Activated CD4-positive, alpha-beta T cell treated with anti-CD3 and anti-CD28 coated beads, Interleukin-2, amount 10 ng/mL, durations not matched to agents 24 days and 14 days (primary cell): ENCODE data around the gene FRMD3. TPM values are rescaled to one million over a fixed set of nuclear protein-coding genes. Genes with fewer than 3 reads are reported as not detected.
"Not testable (repeated sequence)": the region's sequence is repeated elsewhere in the genome, so short reads cannot be mapped to it uniquely, and the experiment has no call there.

Experiments used
- DNase-seq: peaks from one replicate; pipeline ENCODE4 v3.0.0; 2022
- H3K27ac Mint-ChIP-seq: one replicate; pipeline ENCODE4 v1.8.0; 2022; ENCODE audit warnings: mild to moderate bottlenecking, mixed read lengths
- H3K27me3 Mint-ChIP-seq: one replicate; pipeline ENCODE4 v1.8.0; 2022; ENCODE audit warnings: mixed read lengths
- H3K36me3 Mint-ChIP-seq: one replicate; pipeline ENCODE4 v1.8.0; 2022; ENCODE audit warnings: low read depth, mild to moderate bottlenecking, mixed read lengths
- H3K4me1 Mint-ChIP-seq: one replicate; pipeline ENCODE4 v1.8.0; 2021; ENCODE audit warnings: mixed read lengths
- H3K4me3 Mint-ChIP-seq: one replicate; pipeline ENCODE4 v1.8.0; 2022; ENCODE audit warnings: mild to moderate bottlenecking, moderate library complexity, mixed read lengths
- H3K9me3 Mint-ChIP-seq: one replicate; pipeline ENCODE4 v1.8.0; 2021; ENCODE audit warnings: mixed read lengths
- intact Hi-C: fragments of 100-400 bp; cut with micrococcal nuclease; formaldehyde crosslinking; loops from one replicate; pipeline ENCODE4 v1.15.1; 2023
- total RNA-seq: library from RNA; stranded (reverse); gene quantifications from 2 replicates; pipeline ENCODE4 v1.2.3, GENCODE V29; 2022

Gene FRMD3
- total RNA-seq, 1 donor from 2014 or later, result 0.30 TPM

- peak; percentile 64 for DNase-seq
- Mint-ChIP-seq H3K27me3 (peaks cover 20% of the 10 kb centered on the region), H3K4me3 (no peak overlapping the region), H3K27ac (no peak overlapping the region), H3K4me1 (no peaks in the 10 kb centered on the region), H3K36me3 (no peaks in the 10 kb centered on the region), H3K9me3 (no peaks in the 10 kb centered on the region)
- intact Hi-C loops, result loop anchor here (1.0 kb wide), 1 partner anchor 210 kb away; no protein-coding TSS in a partner anchor
Observed at GRCh38 chr9:83544002-83544698, 5.9 kb upstream of the FRMD3 start.

GRCh38 chr9:83538890-83539238 is 663 bp upstream of the FRMD3 start:
- peak overlapping the region; percentile 39 for H3K4me3 Mint-ChIP-seq
- H3K36me3 Mint-ChIP-seq, result no peaks in the 10 kb centered on the region
- peaks cover 42% of the 10 kb centered on the region for H3K27me3 Mint-ChIP-seq
- no peaks in the 10 kb centered on the region for H3K9me3 Mint-ChIP-seq
- no peak overlapping the region for H3K27ac Mint-ChIP-seq
- intact Hi-C loops, result no loop called here
- no peak for DNase-seq
- H3K4me1 Mint-ChIP-seq, result no peaks in the 10 kb centered on the region

GRCh38 chr9:83537331-83538171 is 650 bp downstream of the FRMD3 start:
- intact Hi-C loops, result no loop called here
- Mint-ChIP-seq H3K27ac (no peak overlapping the region), H3K4me3 (no peak overlapping the region), H3K36me3 (no peaks in the 10 kb centered on the region), H3K27me3 (peaks cover 43% of the 10 kb centered on the region), H3K4me1 (no peaks in the 10 kb centered on the region), H3K9me3 (no peaks in the 10 kb centered on the region)
- DNase-seq, result no peak

- H3K27ac Mint-ChIP-seq, result no peak overlapping the region
- H3K4me1 Mint-ChIP-seq, result no peaks in the 10 kb centered on the region
- no peak overlapping the region for H3K4me3 Mint-ChIP-seq
- no peak for DNase-seq
- H3K36me3 Mint-ChIP-seq, result no peaks in the 10 kb centered on the region
- H3K27me3 Mint-ChIP-seq, result peaks cover 47% of the 10 kb centered on the region
- intact Hi-C loops, result no loop called here
- H3K9me3 Mint-ChIP-seq, result no peaks in the 10 kb centered on the region
Observed at GRCh38 chr9:83536332-83536731, 1.9 kb downstream of the FRMD3 start.

GRCh38 chr9:83535736-83536135 is 2.5 kb downstream of the FRMD3 start:
- Mint-ChIP-seq H3K36me3 (no peaks in the 10 kb centered on the region), H3K27ac (no peak overlapping the region), H3K9me3 (no peaks in the 10 kb centered on the region), H3K4me1 (no peaks in the 10 kb centered on the region), H3K4me3 (no peak overlapping the region), H3K27me3 (peaks cover 41% of the 10 kb centered on the region)
- intact Hi-C loops, result no loop called here
- no peak for DNase-seq

- H3K36me3 Mint-ChIP-seq, result no peaks in the 10 kb centered on the region
- H3K4me1 Mint-ChIP-seq, result no peaks in the 10 kb centered on the region
- peaks cover 3% of the 10 kb centered on the region for H3K9me3 Mint-ChIP-seq
- no peak overlapping the region for H3K4me3 Mint-ChIP-seq
- intact Hi-C loops, result no loop called here
- DNase-seq, result no peak
- no peak overlapping the region for H3K27ac Mint-ChIP-seq
- peaks cover 29% of the 10 kb centered on the region for H3K27me3 Mint-ChIP-seq
Observed at GRCh38 chr9:83533296-83533695, 4.9 kb downstream of the FRMD3 start.

GRCh38 chr9:83526901-83527300 is 11.3 kb downstream of the FRMD3 start:
- H3K27ac Mint-ChIP-seq, result no peak overlapping the region
- no peaks in the 10 kb centered on the region for H3K36me3 Mint-ChIP-seq

GRCh38 chr9:83526211-83526610 is 12.0 kb downstream of the FRMD3 start:
- DNase-seq, result no peak
- Mint-ChIP-seq H3K27ac (no peak overlapping the region), H3K4me1 (no peaks in the 10 kb centered on the region), H3K36me3 (no peaks in the 10 kb centered on the region), H3K9me3 (peaks cover 3% of the 10 kb centered on the region), H3K27me3 (peaks cover 8% of the 10 kb centered on the region), H3K4me3 (no peak overlapping the region)
- intact Hi-C loops, result no loop called here

More at GRCh38 chr9:83526901-83527300, 11.3 kb downstream of the FRMD3 start:
- intact Hi-C loops, result no loop called here
- DNase-seq, result no peak
- no peaks in the 10 kb centered on the region for H3K4me1 Mint-ChIP-seq
- H3K4me3 Mint-ChIP-seq, result no peak overlapping the region
- H3K9me3 Mint-ChIP-seq, result peaks cover 3% of the 10 kb centered on the region
- peaks cover 8% of the 10 kb centered on the region for H3K27me3 Mint-ChIP-seq

GRCh38 chr9:83523684-83524083 is 14.5 kb downstream of the FRMD3 start:
- no peak for DNase-seq
- H3K27ac Mint-ChIP-seq, result no peak overlapping the region
- H3K9me3 Mint-ChIP-seq, result no peaks in the 10 kb centered on the region
- intact Hi-C loops, result no loop called here
- no peaks in the 10 kb centered on the region for H3K4me1 Mint-ChIP-seq
- no peak overlapping the region for H3K4me3 Mint-ChIP-seq
- H3K27me3 Mint-ChIP-seq, result peaks cover 2% of the 10 kb centered on the region
- H3K36me3 Mint-ChIP-seq, result no peaks in the 10 kb centered on the region

GRCh38 chr9:83521411-83521810 is 16.8 kb downstream of the FRMD3 start:
- DNase-seq, result no peak
- Mint-ChIP-seq H3K9me3 (no peaks in the 10 kb centered on the region), H3K4me3 (no peak overlapping the region)

GRCh38 chr9:83521011-83521410 is 17.2 kb downstream of the FRMD3 start:
- Mint-ChIP-seq H3K27ac (no peak overlapping the region), H3K4me3 (no peak overlapping the region), H3K27me3 (peaks cover 5% of the 10 kb centered on the region), H3K36me3 (no peaks in the 10 kb centered on the region), H3K9me3 (no peaks in the 10 kb centered on the region), H3K4me1 (no peaks in the 10 kb centered on the region)
- intact Hi-C loops, result no loop called here
- no peak for DNase-seq

More at GRCh38 chr9:83521411-83521810, 16.8 kb downstream of the FRMD3 start:
- Mint-ChIP-seq H3K27me3 (peaks cover 4% of the 10 kb centered on the region), H3K36me3 (no peaks in the 10 kb centered on the region), H3K27ac (no peak overlapping the region), H3K4me1 (no peaks in the 10 kb centered on the region)
- intact Hi-C loops, result no loop called here

- Mint-ChIP-seq H3K27ac (no peak overlapping the region), H3K4me1 (no peaks in the 10 kb centered on the region), H3K4me3 (no peak overlapping the region), H3K27me3 (peaks cover 8% of the 10 kb centered on the region), H3K9me3 (no peaks in the 10 kb centered on the region), H3K36me3 (no peaks in the 10 kb centered on the region)
- no peak for DNase-seq
- intact Hi-C loops, result no loop called here
Observed at GRCh38 chr9:83520292-83520691, 17.9 kb downstream of the FRMD3 start.

- DNase-seq, H3K4me3 Mint-ChIP-seq, H3K4me1 Mint-ChIP-seq, H3K36me3 Mint-ChIP-seq, H3K27ac Mint-ChIP-seq, intact Hi-C loops, H3K9me3 Mint-ChIP-seq: not testable (repeated sequence)
- H3K27me3 Mint-ChIP-seq, result peaks cover 11% of the 10 kb centered on the region
Observed at GRCh38 chr9:83517980-83518379, 20.2 kb downstream of the FRMD3 start.

- no peak for DNase-seq
- H3K36me3 Mint-ChIP-seq, result no peaks in the 10 kb centered on the region
- intact Hi-C loops, result no loop called here
- H3K9me3 Mint-ChIP-seq, result no peaks in the 10 kb centered on the region
- H3K27me3 Mint-ChIP-seq, result peaks cover 11% of the 10 kb centered on the region
- H3K4me3 Mint-ChIP-seq, result no peak overlapping the region
- H3K27ac Mint-ChIP-seq, result no peak overlapping the region
- no peaks in the 10 kb centered on the region for H3K4me1 Mint-ChIP-seq
Observed at GRCh38 chr9:83514767-83515166, 23.4 kb downstream of the FRMD3 start.
